IMR-90 (cell line): ENCODE measurements around the gene TADA2A. TPM values are rescaled to one million over a fixed set of nuclear protein-coding genes. Genes with fewer than 3 reads are reported as not detected.

Experiments used
- ATAC-seq: fragments of 200-7000 bp; cut with Tn5 transposase; 2 replicates; pipeline ENCODE4 v1.9.1; 2020; ENCODE audit warnings: low read depth, mild to moderate bottlenecking, moderate library complexity
- BruUV-seq: library from RNA; stranded (reverse); fragments of 400-500 nt; replicated peaks from 2 replicates; lab custom pipeline; 2021; lab: Mats Ljungman, UMichigan
- CTCF ChIA-PET: fragments of 300-600 bp; formaldehyde crosslinking; extraction: SDS; loops from one replicate; lab custom pipeline; 2021; ENCODE audit warnings: antibody characterized with exemption; lab: Yijun Ruan, JAX
- POLR2A ChIA-PET: fragments of 300-600 bp; sonication (Branson Sonifier 250); formaldehyde crosslinking; loops from one replicate; lab custom pipeline; 2022; ENCODE audit warnings: antibody characterized with exemption; ENCODE audit not compliant: unreplicated experiment; lab: Charles Lee
- DNase-seq: peaks from one replicate; pipeline ENCODE4 v3.0.0; 2013
- H2AFZ ChIP-seq: replicated peaks from 2 replicates; pipeline ENCODE3; 2013; ENCODE audit warnings: low read length, mild to moderate bottlenecking; ENCODE audit not compliant: poor library complexity
- H2AK5ac ChIP-seq: 2 replicates; pipeline ENCODE4 v1.6.1; 2013; ENCODE audit warnings: low read depth, low read length, inconsistent platforms
- H2AK9ac ChIP-seq: replicated peaks from 2 replicates; pipeline ENCODE3; 2013; ENCODE audit warnings: mild to moderate bottlenecking, low read depth, low read length, moderate library complexity; ENCODE audit not compliant: poor library complexity
- H2BK120ac ChIP-seq: 2 replicates; pipeline ENCODE4 v1.6.1; 2013; ENCODE audit warnings: low read depth, low read length, inconsistent platforms
- H2BK15ac ChIP-seq: 3 replicates; pipeline ENCODE4 v1.6.1; 2013; ENCODE audit warnings: low read depth, low read length, inconsistent platforms
- H2BK20ac ChIP-seq: 2 replicates; pipeline ENCODE4 v1.6.1; 2013; ENCODE audit warnings: low read depth, mild to moderate bottlenecking, inconsistent platforms, low read length, moderate library complexity
- H2BK5ac ChIP-seq: 2 replicates; pipeline ENCODE4 v1.6.1; 2013; ENCODE audit warnings: mild to moderate bottlenecking, low read depth, low read length, inconsistent platforms; ENCODE audit not compliant: poor library complexity, severe bottlenecking
- H3K14ac ChIP-seq: replicated peaks from 2 replicates; pipeline ENCODE4 v1.6.1; 2013; ENCODE audit warnings: low read depth, low read length, inconsistent platforms
- H3K18ac ChIP-seq: 2 replicates; pipeline ENCODE4 v1.6.1; 2013; ENCODE audit warnings: low read depth, low read length, control low read depth
- H3K23ac ChIP-seq: 2 replicates; pipeline ENCODE4 v1.6.1; 2013; ENCODE audit warnings: low read depth, low read length, inconsistent platforms
- H3K27ac ChIP-seq: 2 replicates; pipeline ENCODE4 v1.5.1; 2013; ENCODE audit warnings: mild to moderate bottlenecking, control low read depth, low read length; ENCODE audit not compliant: insufficient read depth
- H3K27me3 ChIP-seq: 2 replicates; pipeline ENCODE4 v1.6.1; 2013; ENCODE audit warnings: low read length; ENCODE audit not compliant: control insufficient read depth, insufficient read depth
- H3K36me3 ChIP-seq: 2 replicates; pipeline ENCODE4 v1.6.1; 2013; ENCODE audit warnings: low read length, mixed read lengths; ENCODE audit not compliant: control insufficient read depth, insufficient read depth
- H3K4ac ChIP-seq: 2 replicates; pipeline ENCODE4 v1.6.1; 2013; ENCODE audit warnings: low read depth, low read length, inconsistent platforms
- H3K4me1 ChIP-seq: 2 replicates; pipeline ENCODE4 v1.6.1; 2013; ENCODE audit warnings: low read length, mixed read lengths; ENCODE audit not compliant: control insufficient read depth, insufficient read depth
- H3K4me2 ChIP-seq: 2 replicates; pipeline ENCODE4 v1.6.1; 2013; ENCODE audit warnings: low read depth, mild to moderate bottlenecking, control low read depth, low read length, moderate library complexity
- H3K4me3 ChIP-seq: 2 replicates; pipeline ENCODE4 v1.5.1; 2013; ENCODE audit warnings: low read depth, mild to moderate bottlenecking, control low read depth, low read length, moderate library complexity; ENCODE audit not compliant: insufficient read depth
- H3K56ac ChIP-seq: 2 replicates; pipeline ENCODE4 v1.6.1; 2013; ENCODE audit warnings: low read length, inconsistent platforms; ENCODE audit not compliant: insufficient read depth; ENCODE audit errors: extremely low read depth
- H3K79me1 ChIP-seq, 2 experiments: 2 replicates each; pipeline ENCODE4 v1.6.1; 2013; ENCODE audit warnings: low read length in 2 of 2, inconsistent platforms in 1 of 2, low read depth in 1 of 2
- H3K9ac ChIP-seq: 2 replicates; pipeline ENCODE4 v1.6.1; 2013; ENCODE audit warnings: low read depth, low read length, control low read depth
- H3K9me1 ChIP-seq: 2 replicates; pipeline ENCODE4 v1.6.1; 2013; ENCODE audit warnings: low read length, inconsistent platforms; ENCODE audit not compliant: insufficient read depth
- H3K9me3 ChIP-seq: 2 replicates; pipeline ENCODE4 v1.6.1; 2013; ENCODE audit warnings: low read length; ENCODE audit not compliant: control insufficient read depth, insufficient read depth
- H4K20me1 ChIP-seq: 2 replicates; pipeline ENCODE4 v1.6.1; 2013; ENCODE audit warnings: low read length, inconsistent platforms; ENCODE audit not compliant: insufficient read depth
- H4K5ac ChIP-seq: 2 replicates; pipeline ENCODE4 v1.6.1; 2013; ENCODE audit warnings: mild to moderate bottlenecking, low read depth, low read length, control low read depth
- H4K8ac ChIP-seq, 2 experiments: 2 replicates each; pipeline ENCODE4 v1.6.1; 2013; ENCODE audit warnings: low read depth in 2 of 2, low read length in 2 of 2, control low read depth in 1 of 2, inconsistent platforms in 1 of 2
- H4K91ac ChIP-seq: 2 replicates; pipeline ENCODE4 v1.6.1; 2013; ENCODE audit warnings: low read depth, low read length, inconsistent platforms; ENCODE audit not compliant: insufficient read depth
- CHD1 ChIP-seq: IDR thresholded peaks from 2 replicates; pipeline ENCODE4 v1.6.1; 2012; ENCODE audit warnings: low read depth, low read length, improper control_type of control experiment
- MAFK ChIP-seq: IDR thresholded peaks from 2 replicates; pipeline ENCODE4 v1.6.1; 2012; ENCODE audit warnings: low read depth, low read length, improper control_type of control experiment
- POLR2A ChIP-seq: IDR thresholded peaks from 2 replicates; pipeline ENCODE4 v1.6.1; 2012; ENCODE audit warnings: mild to moderate bottlenecking, low read depth, low read length
- WGBS, 2 experiments: methylation state at CpG; one replicate each; pipeline versions ENCODE4 v1.1.5 to v1.1.7; 2013; ENCODE audit warnings: missing lambda C conversion rate in 2 of 2; ENCODE audit not compliant: insufficient read length in 1 of 2; ENCODE audit errors: extremely low coverage in 2 of 2; 5-methylcytosine and 5-hydroxymethylcytosine counted together
- dilution Hi-C: fragments of 300-500 bp; cut with HindIII; formaldehyde crosslinking; loops from one replicate; pipeline ENCODE4 v1.14.3; 2018; ENCODE audit warnings: low sequenced_read_pairs; ENCODE audit not compliant: unreplicated experiment
- in situ Hi-C: fragments of 300-500 bp; cut with MboI; formaldehyde crosslinking; loops from 3 replicates; pipeline ENCODE4 v1.14.3; 2019; ENCODE audit warnings: low sequenced_read_pairs, inconsistent platforms, mixed read lengths
- intact Hi-C: fragments of 100-400 bp; cut with micrococcal nuclease; formaldehyde crosslinking; loops from 2 replicates; pipeline ENCODE4 v1.10.0; 2022
- polyA plus RNA-seq, 3 experiments: library from polyadenylated mRNA; depleted of rRNA; stranded (reverse); fragments of >200 nt; gene quantifications; 2 replicates each; pipeline ENCODE4 v1.2.3, GENCODE V29; 2012; ENCODE audit warnings: low replicate concordance in 1 of 3
- total RNA-seq: library from RNA; depleted of rRNA; stranded (reverse); fragments of >200 nt; gene quantifications from 2 replicates; pipeline ENCODE4 v1.2.3, GENCODE V29; 2012

Gene TADA2A
- total and polyA plus RNA-seq, 2 of the 4 experiments (the other 2 are of a cell fraction) = 13.1 to 19.7 TPM

DNA sequence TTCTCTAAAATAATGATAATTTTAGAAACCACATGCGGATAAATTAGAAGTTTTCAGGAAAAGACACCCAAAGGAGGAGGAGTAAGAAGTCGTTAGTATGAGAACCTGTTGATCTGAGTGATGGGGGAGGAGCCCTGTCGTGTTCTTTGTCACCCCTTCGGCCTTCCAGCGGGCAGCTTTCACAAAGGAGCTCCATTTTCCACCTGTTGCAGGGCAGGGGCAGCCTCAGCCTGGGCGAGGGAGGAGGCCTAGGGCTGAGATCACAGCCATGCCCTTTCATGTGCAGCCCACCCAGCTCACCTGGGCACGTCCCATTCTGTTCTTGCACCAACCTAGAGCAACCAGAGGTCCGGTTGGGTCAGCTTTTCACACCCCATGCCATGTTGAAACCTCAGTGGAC, 88.3 kb downstream of the TADA2A start:
- 0 out of 3 replicates have a peak overlapping the region, but pooled peaks have one; percentile 4 for H2BK15ac ChIP-seq
- H2AK5ac ChIP-seq = peak overlapping the region; percentile 38
- H3K4me2 ChIP-seq = peak overlapping the region; percentile 22
- peaks cover 13% of the 10 kb centered on the region for H3K4me1 ChIP-seq
- H3K9me3 ChIP-seq = no peaks in the 10 kb centered on the region
- H3K9ac ChIP-seq = no peak overlapping the region
- in situ Hi-C loops (no loop called here), intact Hi-C loops (loop anchor here (5.0 kb wide), 2 partner anchors 48 to 893 kb away; partner anchors contain the start of gene MRM1), dilution Hi-C loops (no loop called here)
- H3K4ac ChIP-seq = peak overlapping the region; percentile 14
- H2AFZ ChIP-seq = no peak overlapping the region
- peak overlapping the region; percentile 14 for H3K23ac ChIP-seq
- TF ChIP-seq CHD1 = no peak
- TF ChIP-seq MAFK = no peak
- peak; percentile 11; the same call in 1 of the 2 replicates for TF ChIP-seq POLR2A
- ChIA-PET CTCF (no interaction called here), POLR2A (no interaction called here)
- peak overlapping the region; percentile 58 for H3K18ac ChIP-seq
- DNase-seq = no peak
- 0 out of 2 replicates have a peak overlapping the region, but pooled peaks have one; percentile 8 for H3K14ac ChIP-seq
- no peak overlapping the region for H3K56ac ChIP-seq
- no peak for ATAC-seq
- no TSS peak for BruUV-seq
- H2BK20ac ChIP-seq = peak overlapping the region; percentile 4; the same call in 1 of the 2 replicates
- peaks cover 14% of the 10 kb centered on the region for H3K9me1 ChIP-seq
- H4K8ac ChIP-seq = no peak overlapping the region
- peak overlapping the region; percentile 44 for H2BK120ac ChIP-seq
- H3K79me1 ChIP-seq = peaks cover 0 to 51% of the 10 kb centered on the region in 2 experiments; a peak in 2 of 4 replicates
- no peaks in the 10 kb centered on the region for H3K27me3 ChIP-seq
- H4K91ac ChIP-seq = no peak overlapping the region
- H4K5ac ChIP-seq = 0 out of 2 replicates have a peak overlapping the region, but pooled peaks have one; percentile 43
- H2BK5ac ChIP-seq = peak overlapping the region; percentile 14
- H3K27ac ChIP-seq = peak overlapping the region; percentile 27; the same call in 1 of the 2 replicates
- peaks cover 79% of the 10 kb centered on the region for H4K20me1 ChIP-seq
- no peak overlapping the region for H2AK9ac ChIP-seq
- WGBS, 2 experiments = 63% methylated on average over 5 of the region's 8 CpGs; no CpG with 5 or more reads in 1 of the 2 experiments
- no peak overlapping the region for H3K4me3 ChIP-seq
- H3K36me3 ChIP-seq = peaks cover 2% of the 10 kb centered on the region
